Measurements from ENCODE around the gene SPATA7.

Gene SPATA7

DNA sequence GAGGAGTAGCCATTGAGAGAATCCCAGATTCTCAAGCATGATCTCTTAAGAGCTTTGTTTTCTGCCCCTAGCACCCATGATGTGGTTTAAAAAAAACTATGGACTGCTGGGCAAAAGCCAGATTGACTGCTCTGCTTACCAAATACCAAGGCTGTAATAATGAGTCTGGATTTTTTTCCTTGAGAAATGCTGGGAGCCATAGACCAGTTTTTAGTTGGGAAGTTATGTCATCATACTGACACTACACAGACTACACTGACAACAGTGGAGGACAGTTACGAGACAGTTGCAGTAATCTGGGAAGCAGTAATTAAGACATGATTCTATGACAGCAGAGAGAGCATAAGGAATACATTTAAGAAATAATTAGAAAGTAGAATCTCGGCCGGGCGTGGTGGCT is 35.8 kb downstream of the SPATA7 start:
- DNase-seq: no peak

DNA sequence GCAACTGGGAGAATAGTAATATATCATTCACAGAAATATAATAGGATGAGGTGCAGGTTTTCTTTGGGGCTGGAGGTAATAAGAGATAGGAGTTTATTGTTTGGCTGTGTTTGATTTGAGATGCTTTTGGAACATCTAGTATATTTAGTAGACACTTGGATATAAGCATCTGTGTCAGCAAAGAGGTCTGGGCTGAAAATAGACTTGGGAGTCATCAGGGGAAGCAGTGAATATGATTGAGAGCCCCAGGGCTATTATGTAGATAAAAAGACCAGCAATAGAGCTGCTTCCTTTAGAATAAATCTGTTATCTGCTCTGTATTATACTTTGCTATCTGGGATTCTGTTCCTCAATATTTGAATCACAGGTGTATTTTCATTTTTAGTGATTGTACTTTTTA is 36.6 kb downstream of the SPATA7 start:
- DNase-seq: no peak

DNA sequence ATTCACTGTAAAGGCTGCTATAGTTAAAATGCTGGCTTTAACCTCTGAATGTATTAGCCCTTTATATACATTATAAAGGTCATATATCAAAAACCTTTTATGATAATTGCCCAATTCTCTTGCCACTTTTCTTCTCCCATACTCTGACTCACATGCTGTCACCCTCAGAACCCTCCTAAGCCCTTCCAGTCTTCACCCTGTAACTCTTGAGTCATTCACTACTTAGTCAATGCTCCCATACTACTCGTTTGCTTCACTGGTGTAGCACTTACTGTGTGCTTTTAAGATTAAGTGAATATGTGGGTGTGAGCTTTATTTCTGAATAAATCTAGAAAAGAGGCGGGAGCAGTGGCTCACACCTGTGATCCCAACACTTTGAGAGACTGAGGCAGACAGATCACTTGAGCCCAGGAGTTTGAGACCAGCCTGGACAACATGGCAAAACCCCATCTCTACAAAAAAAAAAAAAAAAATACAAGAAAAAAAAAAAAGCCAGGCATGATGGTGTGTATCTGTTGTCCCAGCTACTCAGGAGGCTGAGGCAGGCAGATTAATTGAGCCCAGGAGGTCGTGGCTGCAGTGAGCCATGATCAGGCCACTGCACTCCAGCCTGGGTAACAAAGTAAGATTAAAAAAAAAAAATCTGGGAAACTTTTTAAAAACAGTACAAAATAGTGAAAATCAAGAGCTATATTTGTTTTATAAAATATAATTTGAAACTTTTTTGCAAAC is 37.6 kb downstream of the SPATA7 start:
- no peak for DNase-seq

DNA sequence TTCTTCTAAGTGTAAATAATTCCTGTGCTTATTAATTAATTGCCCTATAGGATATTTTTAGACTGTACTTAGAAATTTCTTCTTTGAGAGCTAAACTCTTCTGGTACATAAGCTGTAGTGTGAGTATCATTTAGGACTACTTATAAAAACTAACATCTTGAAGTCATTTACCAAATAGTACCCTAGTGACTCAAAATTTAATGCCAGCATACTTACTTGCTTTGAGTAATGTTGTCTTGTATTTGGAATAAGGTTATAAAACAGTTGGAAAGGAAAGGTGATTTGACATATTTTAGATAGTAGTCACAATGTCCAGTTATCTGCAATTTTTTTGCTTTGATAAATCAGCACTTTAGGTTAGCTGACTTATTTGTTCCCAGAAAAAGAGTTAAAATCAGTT is 39.1 kb downstream of the SPATA7 start:
- DNase-seq: no peak

DNA sequence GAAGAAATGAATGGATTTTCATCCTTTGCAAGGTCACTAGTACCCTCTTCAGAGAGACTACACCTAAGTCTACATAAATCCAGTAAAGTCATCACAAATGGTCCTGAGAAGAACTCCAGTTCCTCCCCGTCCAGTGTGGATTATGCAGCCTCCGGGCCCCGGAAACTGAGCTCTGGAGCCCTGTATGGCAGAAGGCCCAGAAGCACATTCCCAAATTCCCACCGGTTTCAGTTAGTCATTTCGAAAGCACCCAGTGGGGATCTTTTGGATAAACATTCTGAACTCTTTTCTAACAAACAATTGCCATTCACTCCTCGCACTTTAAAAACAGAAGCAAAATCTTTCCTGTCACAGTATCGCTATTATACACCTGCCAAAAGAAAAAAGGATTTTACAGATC is 40.8 kb downstream of the SPATA7 start:
- no peak for DNase-seq

DNA sequence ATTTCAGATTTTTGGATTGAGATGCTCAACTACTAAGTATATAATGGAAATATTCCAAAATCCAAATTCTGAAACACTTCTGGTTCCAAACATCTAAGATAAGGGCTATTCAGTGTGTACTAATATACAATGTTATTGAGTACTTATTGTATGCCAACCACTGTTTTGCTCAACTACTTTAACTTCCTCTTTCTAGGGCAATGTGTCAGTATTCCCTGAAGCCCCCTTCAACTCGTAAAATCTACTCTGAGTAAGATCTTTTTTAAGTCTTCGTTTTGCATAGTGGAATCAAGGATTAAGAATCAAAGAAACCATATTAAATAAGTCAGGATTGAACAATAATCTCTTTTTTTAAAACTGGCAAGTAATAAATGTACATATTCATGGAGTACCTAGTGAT is 45.5 kb downstream of the SPATA7 start:
- DNase-seq: no peak

DNA sequence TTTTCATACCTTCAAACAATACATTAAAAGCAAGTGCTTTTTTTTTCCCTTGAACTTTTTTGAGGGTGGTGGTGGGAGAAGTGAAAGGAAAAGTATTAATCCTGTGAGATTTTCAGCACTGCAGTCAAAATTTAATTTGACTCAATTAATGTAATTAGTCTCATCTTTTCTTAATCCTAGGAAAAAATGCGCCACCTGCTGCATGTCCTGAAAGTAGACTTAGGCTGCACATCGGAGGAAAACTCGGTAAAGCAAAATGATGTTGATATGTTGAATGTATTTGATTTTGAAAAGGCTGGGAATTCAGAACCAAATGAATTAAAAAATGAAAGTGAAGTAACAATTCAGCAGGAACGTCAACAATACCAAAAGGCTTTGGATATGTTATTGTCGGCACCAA is 52.2 kb downstream of the SPATA7 start:
- no peak for DNase-seq

DNA sequence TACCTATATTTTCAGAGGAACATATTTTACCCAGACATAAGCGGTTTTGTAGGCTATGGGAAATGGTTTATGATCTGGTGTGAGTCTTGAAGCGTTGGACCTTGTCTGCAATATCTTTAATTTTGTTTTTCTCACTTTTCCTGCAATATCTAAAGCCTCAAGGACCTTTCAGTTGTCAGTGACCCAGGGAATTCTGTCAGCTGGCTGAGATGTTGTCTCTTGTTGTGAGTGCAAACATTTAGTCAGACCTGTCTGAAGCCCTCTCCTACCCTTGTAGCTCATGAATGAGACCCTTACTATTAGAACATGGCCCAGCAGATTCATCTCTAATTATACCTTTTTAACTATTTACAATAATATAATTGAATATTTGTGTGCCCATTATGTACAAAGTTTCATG is 53.6 kb downstream of the SPATA7 start:
- no peak for DNase-seq

DNA sequence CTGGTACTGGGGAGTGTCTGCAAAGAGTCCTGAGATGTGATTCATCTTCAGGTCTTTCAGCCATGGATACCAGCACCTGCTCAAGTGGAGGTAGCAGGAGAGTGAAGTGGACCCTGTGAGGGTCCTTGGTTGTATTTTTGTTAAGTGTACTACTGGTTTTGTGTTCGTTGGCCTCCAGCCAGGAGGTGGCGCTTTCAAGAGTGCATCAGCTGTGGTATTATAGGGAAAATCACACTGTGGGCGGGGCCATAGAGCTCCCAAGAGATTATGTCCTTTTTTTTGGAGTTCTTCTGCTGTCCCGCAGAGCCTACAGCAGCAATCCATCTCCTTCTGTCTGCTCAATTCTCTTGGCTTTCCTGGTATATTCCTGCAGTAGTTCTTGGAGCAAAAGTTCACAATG is 66.8 kb downstream of the SPATA7 start:
- DNase-seq: no peak

DNA sequence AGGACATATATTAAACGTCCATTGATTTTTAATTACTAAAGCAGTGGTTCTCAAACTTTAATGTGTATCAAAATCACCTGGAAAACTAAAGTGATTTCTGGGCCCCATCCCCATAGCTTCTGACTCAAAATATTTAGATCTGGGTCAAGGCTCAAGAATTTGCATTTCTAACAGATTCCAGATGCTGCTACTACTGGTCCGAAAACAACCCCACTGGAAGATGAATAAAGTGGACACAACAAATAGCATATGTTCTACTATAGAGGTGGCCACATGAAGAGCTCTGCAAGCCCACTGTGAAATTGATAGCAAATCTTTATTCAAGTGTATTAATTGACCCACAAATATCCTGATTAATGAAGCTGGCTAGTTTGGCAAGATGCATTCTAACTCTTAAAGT is 69.4 kb downstream of the SPATA7 start:
- DNase-seq: no peak

DNA sequence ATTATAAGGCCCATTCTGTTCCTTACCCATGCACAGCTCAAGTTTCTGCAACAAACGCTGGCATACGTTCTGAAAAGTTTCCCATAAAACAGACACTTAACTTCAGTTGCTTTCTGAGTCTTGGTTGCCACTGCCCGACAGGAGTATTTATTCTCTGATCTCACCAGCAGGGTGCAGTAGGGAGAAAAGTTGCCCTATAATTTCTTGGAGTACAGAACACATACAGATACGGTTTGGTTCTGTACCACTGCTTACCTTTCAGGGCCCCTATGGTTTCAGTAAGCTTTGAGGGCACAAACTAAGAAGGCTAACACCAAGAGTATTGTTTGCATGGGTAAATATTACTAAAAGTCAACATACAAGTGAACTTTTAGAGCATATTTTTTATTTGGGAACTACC is 77.9 kb downstream of the SPATA7 start:
- no peak for DNase-seq

DNA sequence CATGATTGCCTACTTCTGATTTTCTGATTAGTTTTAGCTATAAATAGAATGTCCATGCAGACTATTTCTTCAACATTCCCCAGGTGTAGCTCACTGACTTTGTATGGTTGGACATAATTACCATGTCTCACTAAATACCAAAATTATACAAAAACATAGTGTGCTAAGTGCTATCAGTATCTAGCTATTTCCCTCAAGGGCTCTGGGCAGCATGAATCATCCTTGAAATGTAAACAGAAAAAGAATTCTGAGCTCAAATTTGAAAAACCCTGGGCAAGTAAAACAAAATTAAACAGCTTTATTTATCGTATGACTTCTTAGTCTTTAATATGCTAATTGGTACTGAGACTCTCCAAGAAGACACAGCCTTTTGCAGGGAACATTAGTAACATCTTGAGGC is 82.9 kb downstream of the SPATA7 start:
- DNase-seq: no peak

DNA sequence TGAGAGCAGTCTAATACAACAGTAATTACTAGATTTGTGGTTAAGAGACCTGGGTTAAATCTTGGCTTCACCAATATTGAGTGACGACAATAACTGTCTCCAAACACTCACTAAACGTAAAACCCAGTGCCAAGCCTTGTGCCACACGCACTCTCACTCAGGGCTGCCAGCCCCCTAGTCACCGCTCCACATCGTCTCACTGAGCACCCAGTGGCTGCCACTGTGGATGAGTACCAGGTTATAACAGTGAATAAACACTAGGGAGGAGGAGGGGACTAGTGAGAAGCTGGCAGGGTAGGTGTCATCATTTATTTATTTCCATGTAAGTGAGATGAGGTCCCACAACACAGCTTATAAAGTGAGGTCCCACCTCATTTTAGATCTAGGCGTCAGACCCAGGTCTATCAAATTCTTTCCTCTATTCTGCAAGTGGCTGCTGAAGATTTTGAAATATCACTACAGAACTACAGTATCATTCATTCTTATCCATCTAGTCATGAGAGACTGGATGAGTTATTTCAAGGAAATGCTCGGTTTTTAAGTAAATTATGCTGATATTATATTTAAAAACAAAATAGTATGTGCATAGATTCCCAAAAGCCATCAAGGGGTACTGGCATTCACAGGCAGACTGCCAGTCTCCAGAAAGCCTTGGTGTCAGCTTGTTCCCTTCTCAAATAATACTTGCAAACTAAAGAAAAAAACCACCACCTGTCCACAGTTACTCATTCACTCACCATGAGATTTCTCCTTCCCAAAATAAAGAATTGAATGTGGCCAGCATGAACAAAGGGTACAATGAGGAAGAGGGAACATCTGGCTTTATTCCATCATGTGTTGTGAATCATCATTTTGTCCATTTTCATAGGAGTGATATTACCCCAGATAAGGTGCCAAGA is 85.3 kb downstream of the SPATA7 start:
- no peak for DNase-seq

DNA sequence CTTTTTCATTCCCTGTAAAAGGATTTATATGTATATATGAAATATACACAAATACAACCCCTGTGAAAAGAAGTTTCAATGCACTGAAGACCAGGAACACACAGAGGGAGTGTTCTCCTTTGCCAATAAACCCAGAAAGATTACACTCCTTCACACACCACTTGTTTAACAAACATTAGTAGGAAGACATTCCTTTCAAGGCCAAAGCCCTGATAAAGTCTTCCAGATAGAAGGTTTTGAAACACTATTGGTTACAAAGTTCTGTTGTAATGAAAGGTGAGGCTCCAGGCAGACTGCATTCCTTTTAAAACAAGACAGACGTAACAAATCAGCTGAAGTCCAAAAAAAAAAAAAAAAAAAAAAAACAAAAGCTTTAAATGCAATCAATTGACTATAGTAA is 88.3 kb downstream of the SPATA7 start:
- no peak for DNase-seq

DNA sequence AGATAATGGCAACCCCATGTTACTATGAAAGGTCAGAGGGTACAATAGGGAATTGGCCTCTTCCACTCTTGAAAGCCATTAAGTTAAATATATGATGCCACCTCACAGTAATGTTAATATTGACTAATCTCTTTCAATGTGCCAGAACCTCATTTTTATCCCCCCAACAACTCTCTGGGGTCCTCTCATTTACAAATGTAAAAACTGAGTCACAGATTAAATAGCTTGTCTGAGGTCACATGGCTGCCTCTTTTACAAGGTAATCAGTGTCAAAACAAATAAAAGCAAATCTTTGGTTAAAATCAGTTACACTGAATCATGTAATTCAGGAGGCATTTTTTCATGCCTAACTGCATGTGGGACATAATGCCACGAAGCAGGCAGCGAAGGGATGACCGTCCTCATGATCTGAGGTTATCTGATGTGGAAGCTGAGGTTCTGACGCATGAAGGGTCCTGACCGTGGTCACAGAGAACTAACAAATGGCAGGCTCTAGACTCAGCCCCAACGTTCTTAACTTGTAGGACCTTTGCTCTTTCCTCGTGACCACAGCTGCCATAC is 90.8 kb downstream of the SPATA7 start:
- DNase-seq: no peak

DNA sequence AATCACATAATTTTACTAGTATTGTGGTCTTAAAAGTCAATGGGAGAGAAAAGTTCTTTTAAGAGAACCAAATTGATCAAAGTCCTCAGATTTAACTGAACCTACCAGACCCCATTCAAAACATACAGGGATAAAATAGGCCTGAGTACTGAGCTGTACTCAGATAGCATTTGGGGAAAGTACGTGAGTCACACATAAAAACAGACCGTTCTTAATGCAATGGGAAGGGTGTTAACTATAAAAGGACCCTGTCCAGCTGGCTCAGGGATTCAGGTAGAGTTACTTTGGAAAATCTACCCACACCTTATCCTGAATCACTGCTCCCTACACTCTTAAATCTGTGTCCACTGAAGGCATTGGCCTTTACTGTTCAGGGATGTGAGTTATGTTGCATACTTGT is 91.4 kb downstream of the SPATA7 start:
- no peak for DNase-seq

DNA sequence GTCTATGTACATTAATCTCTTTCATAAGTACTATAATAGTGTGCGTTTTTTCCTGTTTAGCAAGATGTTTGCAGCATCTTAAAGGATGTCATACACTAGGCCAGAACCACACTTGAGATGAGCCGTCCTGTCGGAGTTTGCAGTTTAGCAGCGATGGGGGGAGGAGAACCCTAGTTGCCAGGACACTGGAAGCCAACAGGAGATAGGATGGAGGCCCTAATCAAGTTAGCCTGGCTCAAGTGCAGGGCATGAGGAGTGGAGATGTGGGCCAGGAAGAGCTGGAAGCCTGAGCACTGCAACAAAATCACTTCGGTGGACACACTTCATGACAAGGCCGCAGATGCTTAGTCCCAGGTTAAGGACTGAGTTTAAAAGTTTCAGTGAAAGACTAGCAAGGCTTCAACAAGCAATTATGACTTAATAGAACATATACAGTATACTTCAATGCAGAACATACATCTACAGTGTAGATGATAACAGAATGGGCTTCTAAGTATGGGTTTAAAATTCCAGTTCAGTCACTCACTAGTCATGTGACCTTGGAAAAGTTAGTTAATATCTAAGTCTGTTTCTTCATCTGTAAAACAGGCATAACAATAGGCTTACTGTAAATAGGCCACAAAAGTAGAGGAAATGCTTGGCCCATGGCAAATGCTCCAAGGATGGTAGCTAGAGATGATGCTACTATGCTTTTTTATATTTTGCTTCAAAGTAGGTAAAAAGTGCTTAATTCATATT is 92.2 kb downstream of the SPATA7 start:
- no peak for DNase-seq

DNA sequence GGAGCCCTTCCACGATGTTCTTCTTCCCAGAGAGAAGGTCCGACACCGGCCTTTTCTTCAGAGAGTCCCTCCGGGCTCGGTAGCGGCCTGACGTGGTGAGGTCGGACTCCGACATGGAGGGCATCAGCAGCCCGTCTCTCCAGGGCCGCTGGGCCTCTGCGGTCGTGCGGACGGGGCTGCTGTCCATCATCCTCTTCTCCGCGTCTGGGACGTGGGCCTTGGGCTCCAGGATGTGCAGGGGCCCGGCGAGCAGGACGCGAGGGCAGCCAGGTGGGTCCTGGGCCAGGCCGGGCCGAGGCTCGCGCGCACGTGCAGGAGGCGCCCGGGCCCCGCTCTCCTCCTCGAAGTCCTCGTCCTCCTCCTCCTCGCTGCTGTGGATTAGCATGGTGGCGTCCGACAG is 93.5 kb downstream of the SPATA7 start:
- no peak for DNase-seq

DNA sequence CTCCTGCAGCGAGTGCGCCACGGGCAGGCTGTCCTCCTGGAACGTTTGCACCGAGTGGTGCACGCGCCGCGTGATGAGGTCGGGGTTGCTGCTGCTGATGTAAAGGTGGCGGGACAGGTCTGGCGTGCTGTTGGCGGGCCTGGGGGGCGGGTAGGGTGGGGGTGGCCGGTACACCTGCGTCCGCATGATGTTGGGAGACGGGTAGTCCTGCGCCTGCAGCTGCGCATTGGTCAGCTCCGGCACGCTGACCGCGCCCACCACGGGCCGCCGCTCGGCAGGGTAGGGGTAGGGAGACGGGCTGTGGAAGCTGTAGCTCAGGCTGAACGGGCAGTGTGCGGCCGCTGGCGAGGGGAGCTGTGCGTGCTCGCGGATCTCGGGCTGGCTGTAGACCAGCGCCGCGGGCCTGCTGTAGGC is 94.1 kb downstream of the SPATA7 start:
- DNase-seq: no peak

DNA sequence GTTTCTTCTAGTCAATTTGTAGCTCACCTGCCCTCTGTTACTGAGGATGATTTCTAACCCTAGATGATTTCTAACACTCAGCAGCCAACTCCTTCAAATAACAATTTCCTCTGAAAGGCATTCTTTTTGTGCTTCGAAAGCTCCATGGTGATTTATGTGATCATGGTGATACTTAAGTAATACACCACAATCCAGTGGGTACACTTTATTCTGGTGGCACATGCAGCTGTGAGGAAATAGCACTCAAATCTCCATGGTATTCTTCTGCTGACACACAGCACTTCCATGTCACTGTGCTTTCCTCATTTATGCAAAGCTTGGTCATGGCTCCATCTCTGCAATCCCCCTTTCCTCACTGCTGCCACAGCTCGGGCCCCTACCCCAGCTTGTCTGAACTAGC is 95.6 kb downstream of the SPATA7 start:
- DNase-seq: no peak

DNA sequence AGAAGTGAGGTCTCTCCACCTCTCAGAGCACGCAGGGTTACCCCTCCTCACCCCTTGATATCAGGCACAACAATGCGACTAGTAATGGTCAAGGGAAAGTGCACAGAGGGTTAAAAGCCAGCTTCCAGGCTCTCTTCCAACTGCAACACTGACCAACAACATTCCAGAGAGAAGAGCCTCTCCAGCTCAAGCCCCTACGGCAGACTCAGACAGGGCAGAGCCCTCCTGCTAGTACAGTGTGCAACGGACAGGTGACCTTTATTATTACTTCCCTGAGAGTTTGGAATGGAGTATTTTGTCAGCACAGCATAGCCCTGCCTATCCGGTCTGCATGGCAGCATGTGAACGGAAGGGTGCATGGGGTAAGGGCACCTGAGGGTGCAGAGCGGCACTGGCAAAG is 96.3 kb downstream of the SPATA7 start:
- DNase-seq: no peak

DNA sequence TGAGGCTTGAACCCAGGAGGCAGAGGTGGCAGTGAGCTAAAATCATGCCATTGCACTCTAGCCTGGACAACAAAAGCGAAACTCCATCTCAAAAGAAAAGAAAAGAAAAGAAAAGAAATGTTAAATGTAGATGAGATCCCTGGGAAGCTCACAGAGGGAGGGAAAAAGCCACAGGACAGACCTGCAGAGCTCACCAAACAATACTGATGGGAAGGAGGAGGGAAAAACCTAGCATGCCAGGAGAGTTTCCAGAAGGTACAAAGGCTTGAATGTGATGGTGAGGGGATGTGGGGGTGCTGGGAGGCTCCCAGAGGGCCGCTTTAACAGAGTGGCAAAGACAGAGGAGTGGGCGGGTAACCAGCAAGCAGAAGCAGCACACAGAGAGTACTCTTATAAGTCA is 97.1 kb downstream of the SPATA7 start:
- no peak for DNase-seq
